Panc1 (cell line): ENCODE data around the gene MAPK6.

Experiments used
- POLR2AphosphoS5 ChIP-seq: IDR thresholded peaks from 2 replicates; pipeline ENCODE4 v1.6.1; 2012; ENCODE audit warnings: mild to moderate bottlenecking, low read depth, low read length, moderate library complexity
- SIN3A ChIP-seq: IDR thresholded peaks from 2 replicates; pipeline ENCODE4 v1.6.1; 2012; ENCODE audit warnings: low read depth, mild to moderate bottlenecking, low read length, moderate library complexity, borderline replicate concordance; ENCODE audit not compliant: insufficient read depth
- TF ChIP-seq, protein P1 (sequence below): fragments of 450-650 bp; IDR thresholded peaks from 2 replicates; pipeline ENCODE4 v1.5.1; 2017; ENCODE audit warnings: mild to moderate bottlenecking
- TF ChIP-seq, protein P2 (sequence below), 2 experiments: IDR thresholded peaks; 2 replicates each; pipeline ENCODE4 v1.6.1; 2011 to 2012; ENCODE audit warnings: low read depth in 2 of 2, control low read depth in 1 of 2, low read length in 1 of 2, mild to moderate bottlenecking in 1 of 2, moderate library complexity in 1 of 2; ENCODE audit not compliant: insufficient read depth in 1 of 2

DNA sequence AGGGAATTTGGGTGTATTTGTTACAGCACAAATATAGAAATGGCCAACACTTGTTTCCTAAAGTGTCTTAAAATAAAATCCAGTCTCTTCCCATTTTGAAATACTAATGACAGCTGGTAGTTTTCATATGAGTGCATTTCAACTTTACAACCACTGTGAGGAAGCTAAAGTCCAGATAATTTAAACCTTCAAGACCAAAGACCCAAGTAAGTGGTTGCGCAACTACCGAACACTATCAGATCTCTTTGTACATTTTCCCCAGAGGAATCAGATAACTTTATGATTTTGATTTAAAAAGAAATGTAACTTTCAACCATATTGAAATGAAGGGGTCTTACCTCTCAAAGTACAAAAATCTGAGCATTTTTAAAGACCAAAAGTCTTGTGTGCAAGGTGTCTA is 79.3 kb downstream of the MAPK6 start:
- TF ChIP-seq, protein P1, sequence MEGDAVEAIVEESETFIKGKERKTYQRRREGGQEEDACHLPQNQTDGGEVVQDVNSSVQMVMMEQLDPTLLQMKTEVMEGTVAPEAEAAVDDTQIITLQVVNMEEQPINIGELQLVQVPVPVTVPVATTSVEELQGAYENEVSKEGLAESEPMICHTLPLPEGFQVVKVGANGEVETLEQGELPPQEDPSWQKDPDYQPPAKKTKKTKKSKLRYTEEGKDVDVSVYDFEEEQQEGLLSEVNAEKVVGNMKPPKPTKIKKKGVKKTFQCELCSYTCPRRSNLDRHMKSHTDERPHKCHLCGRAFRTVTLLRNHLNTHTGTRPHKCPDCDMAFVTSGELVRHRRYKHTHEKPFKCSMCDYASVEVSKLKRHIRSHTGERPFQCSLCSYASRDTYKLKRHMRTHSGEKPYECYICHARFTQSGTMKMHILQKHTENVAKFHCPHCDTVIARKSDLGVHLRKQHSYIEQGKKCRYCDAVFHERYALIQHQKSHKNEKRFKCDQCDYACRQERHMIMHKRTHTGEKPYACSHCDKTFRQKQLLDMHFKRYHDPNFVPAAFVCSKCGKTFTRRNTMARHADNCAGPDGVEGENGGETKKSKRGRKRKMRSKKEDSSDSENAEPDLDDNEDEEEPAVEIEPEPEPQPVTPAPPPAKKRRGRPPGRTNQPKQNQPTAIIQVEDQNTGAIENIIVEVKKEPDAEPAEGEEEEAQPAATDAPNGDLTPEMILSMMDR, result no peak
- no peak for TF ChIP-seq POLR2AphosphoS5
- TF ChIP-seq, protein P2, sequence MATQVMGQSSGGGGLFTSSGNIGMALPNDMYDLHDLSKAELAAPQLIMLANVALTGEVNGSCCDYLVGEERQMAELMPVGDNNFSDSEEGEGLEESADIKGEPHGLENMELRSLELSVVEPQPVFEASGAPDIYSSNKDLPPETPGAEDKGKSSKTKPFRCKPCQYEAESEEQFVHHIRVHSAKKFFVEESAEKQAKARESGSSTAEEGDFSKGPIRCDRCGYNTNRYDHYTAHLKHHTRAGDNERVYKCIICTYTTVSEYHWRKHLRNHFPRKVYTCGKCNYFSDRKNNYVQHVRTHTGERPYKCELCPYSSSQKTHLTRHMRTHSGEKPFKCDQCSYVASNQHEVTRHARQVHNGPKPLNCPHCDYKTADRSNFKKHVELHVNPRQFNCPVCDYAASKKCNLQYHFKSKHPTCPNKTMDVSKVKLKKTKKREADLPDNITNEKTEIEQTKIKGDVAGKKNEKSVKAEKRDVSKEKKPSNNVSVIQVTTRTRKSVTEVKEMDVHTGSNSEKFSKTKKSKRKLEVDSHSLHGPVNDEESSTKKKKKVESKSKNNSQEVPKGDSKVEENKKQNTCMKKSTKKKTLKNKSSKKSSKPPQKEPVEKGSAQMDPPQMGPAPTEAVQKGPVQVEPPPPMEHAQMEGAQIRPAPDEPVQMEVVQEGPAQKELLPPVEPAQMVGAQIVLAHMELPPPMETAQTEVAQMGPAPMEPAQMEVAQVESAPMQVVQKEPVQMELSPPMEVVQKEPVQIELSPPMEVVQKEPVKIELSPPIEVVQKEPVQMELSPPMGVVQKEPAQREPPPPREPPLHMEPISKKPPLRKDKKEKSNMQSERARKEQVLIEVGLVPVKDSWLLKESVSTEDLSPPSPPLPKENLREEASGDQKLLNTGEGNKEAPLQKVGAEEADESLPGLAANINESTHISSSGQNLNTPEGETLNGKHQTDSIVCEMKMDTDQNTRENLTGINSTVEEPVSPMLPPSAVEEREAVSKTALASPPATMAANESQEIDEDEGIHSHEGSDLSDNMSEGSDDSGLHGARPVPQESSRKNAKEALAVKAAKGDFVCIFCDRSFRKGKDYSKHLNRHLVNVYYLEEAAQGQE (IDR thresholded peaks at IDR 0.05; ENCODE audit: insufficient read depth in 1 of 2, low read depth in 2 of 2, low read length in 1 of 2), result no peak
- TF ChIP-seq SIN3A, result no peak
